K562 (cell line): ENCODE results near the gene PPM1N. TPM values are rescaled to one million over a fixed set of nuclear protein-coding genes. Genes with fewer than 3 reads are reported as not detected.

Experiments
- ATAC-seq: fragments of 200-7000 bp; cut with Tn5 transposase; 3 replicates; pipeline ENCODE4 v1.9.1; 2020; ENCODE audit warnings: moderate library complexity
- BruUV-seq: library from RNA; stranded (reverse); fragments of 400-500 nt; replicated peaks from 2 replicates; lab custom pipeline; 2021; lab: Mats Ljungman, UMichigan
- CTCF ChIA-PET: fragments of 300-600 bp; formaldehyde crosslinking; extraction: SDS; loops from one replicate; lab custom pipeline; 2021; ENCODE audit warnings: low intra/inter-chr PET ratio; lab: Yijun Ruan, JAX
- POLR2A ChIA-PET: fragments of 300-600, 350-650 bp; sonication (Branson Sonifier 250); formaldehyde crosslinking; extraction: SDS; loops from one replicate; lab custom pipeline; 2021; ENCODE audit warnings: antibody characterized with exemption, inconsistent platforms; lab: Yijun Ruan, JAX
- DNase-seq, 4 experiments: peaks; one replicate each; pipeline versions ENCODE4 v3.0.0 to v3.0.0-alpha.2; 2011 to 2018; ENCODE audit warnings: low spot score in 3 of 4, mixed read lengths in 3 of 4; ENCODE audit errors: extremely low read depth in 1 of 4
- FAIRE-seq: peaks from 2 replicates; lab custom pipeline; 2011; peaks lifted over from hg19 to GRCh38; lab: Jason Lieb, UNC
- H2AFZ ChIP-seq: 2 replicates; pipeline ENCODE4 v1.6.0; 2011; ENCODE audit warnings: low read depth, low read length, control low read depth, inconsistent platforms
- H3K27ac ChIP-seq: fragments of 200-600 bp; 3 replicates; pipeline ENCODE4 v1.8.0; 2011; ENCODE audit warnings: low read depth, mild to moderate bottlenecking, control low read depth, inconsistent platforms, low read length, moderate library complexity, mixed read lengths; ENCODE audit errors: extremely low read depth
- H3K27me3 ChIP-seq, 2 experiments: fragments of 300-600 bp in 1 of 2; 2 replicates in 1 of 2; 3 replicates in 1 of 2; pipeline versions ENCODE4 v1.6.0 to v1.8.0; 2011; ENCODE audit warnings: inconsistent platforms in 2 of 2, low read length in 2 of 2, mild to moderate bottlenecking in 1 of 2, mixed read lengths in 1 of 2, moderate library complexity in 1 of 2; ENCODE audit not compliant: control insufficient read depth in 2 of 2, insufficient read depth in 2 of 2
- H3K36me3 ChIP-seq: fragments of 300-600 bp; 3 replicates; pipeline ENCODE4 v1.8.0; 2011; ENCODE audit warnings: mild to moderate bottlenecking, low read length, inconsistent platforms; ENCODE audit not compliant: control insufficient read depth, insufficient read depth
- H3K4me1 ChIP-seq, 2 experiments: fragments of 200-600 bp in 1 of 2; replicated peaks in 1 of 2; 2 replicates in 1 of 2; 3 replicates in 1 of 2; pipeline versions ENCODE4 v1.5.1 to v1.8.0; 2011; ENCODE audit warnings: inconsistent platforms in 2 of 2, low read length in 2 of 2, mild to moderate bottlenecking in 1 of 2, mixed read lengths in 1 of 2, moderate library complexity in 1 of 2; ENCODE audit not compliant: control insufficient read depth in 2 of 2, insufficient read depth in 2 of 2
- H3K4me2 ChIP-seq: 2 replicates; pipeline ENCODE4 v1.6.1; 2011; ENCODE audit warnings: low read length, control low read depth, inconsistent platforms, mixed read lengths; ENCODE audit not compliant: insufficient read depth
- H3K4me3 ChIP-seq: fragments of 200-600 bp; sonication (generic), shearing (Covaris generic); 2 replicates; pipeline ENCODE4 v1.5.1; 2016; ENCODE audit warnings: control low read depth, inconsistent platforms
- H3K79me2 ChIP-seq: fragments of 200-600 bp; 3 replicates; pipeline ENCODE4 v1.8.0; 2011; ENCODE audit warnings: low read length, inconsistent platforms; ENCODE audit not compliant: control insufficient read depth, insufficient read depth
- H3K9ac ChIP-seq, 2 experiments: 2 replicates each; pipeline versions ENCODE4 v1.6.0 to v1.6.1; 2011; ENCODE audit warnings: low read depth in 2 of 2, low read length in 2 of 2, control low read depth in 1 of 2, inconsistent platforms in 1 of 2, mild to moderate bottlenecking in 1 of 2, mixed read lengths in 1 of 2; ENCODE audit not compliant: insufficient read depth in 1 of 2
- H3K9me1 ChIP-seq: one replicate; pipeline ENCODE4 v1.6.0; 2011; ENCODE audit warnings: inconsistent platforms, mild to moderate bottlenecking, low read length, moderate library complexity; ENCODE audit not compliant: control insufficient read depth, insufficient read depth
- H3K9me3 ChIP-seq: replicated peaks from 2 replicates; pipeline ENCODE4 v1.5.1; 2011; ENCODE audit warnings: low read depth, low read length, inconsistent platforms; ENCODE audit not compliant: control insufficient read depth, insufficient read depth
- H4K20me1 ChIP-seq: replicated peaks from 2 replicates; pipeline ENCODE4 v1.6.1; 2011; ENCODE audit warnings: low read length, inconsistent platforms, mixed read lengths; ENCODE audit not compliant: control insufficient read depth, insufficient read depth
- HINFP ChIP-seq: fragments of 450-650 bp; conservative IDR thresholded peaks from 2 replicates; pipeline ENCODE4 v1.6.1; 2016; ENCODE audit warnings: missing genetic modification characterization, low read depth, mild to moderate bottlenecking, control low read depth, missing compliant biosample characterization
- PREB ChIP-seq: sonication (generic); formaldehyde crosslinking; IDR thresholded peaks from 2 replicates; pipeline ENCODE4 v1.8.1; 2023; ENCODE audit warnings: mild to moderate bottlenecking, missing genetic modification reagents
- TEAD1 ChIP-seq, 2 experiments: fragments of 450-650 bp in 1 of 2; sonication (generic) in 1 of 2; formaldehyde crosslinking; IDR thresholded peaks; 2 replicates each; pipeline versions ENCODE4 v1.4.0 to v1.8.0; 2020 to 2022; ENCODE audit warnings: mild to moderate bottlenecking in 2 of 2, missing genetic modification reagents in 1 of 2
- U2AF2 ChIP-seq: fragments of 200-400 bp; formaldehyde crosslinking; optimal IDR thresholded peaks from 2 replicates; pipeline ENCODE3; 2017; ENCODE audit warnings: low read depth, mild to moderate bottlenecking, low read length
- ZC3H8 ChIP-seq: fragments of 450-650 bp; IDR thresholded peaks from 2 replicates; pipeline ENCODE4 v1.6.1; 2017
- WGBS: fragments of 100-300 bp; shearing (Covaris generic); methylation state at CpG from one replicate; pipeline ENCODE4 v1.1.6; 2016; ENCODE audit warnings: low coverage, mixed read lengths; ENCODE audit not compliant: insufficient coverage; ENCODE audit errors: missing lambda C conversion rate; 5-methylcytosine and 5-hydroxymethylcytosine counted together
- in situ Hi-C: fragments of 300-500 bp; cut with MboI; formaldehyde crosslinking; loops from 4 replicates; pipeline ENCODE4 v1.15.0; 2018; ENCODE audit warnings: inconsistent platforms, mixed read lengths
- intact Hi-C: fragments of 100-400 bp; cut with micrococcal nuclease; formaldehyde crosslinking; loops from 2 replicates; pipeline ENCODE4 v1.14.2; 2022
- polyA plus RNA-seq, 8 experiments: library from polyadenylated mRNA; depleted of rRNA in 4 of 8; stranded (reverse) in 5 of 8; unstranded in 3 of 8; fragments of >200 nt; fragmentation: Nextera tagmentation in 2 of 8; fragmentation: Illumina TruSeq in 1 of 8; extraction: Ambion mirVana in 2 of 8; extraction: Trizol in 1 of 8; gene quantifications; 2 replicates each; pipeline versions ENCODE4 v1.2.1 to v1.2.3, GENCODE V29; 2011 to 2014; ENCODE audit warnings: inconsistent platforms in 1 of 8, missing spikeins in 1 of 8
- total RNA-seq, 7 experiments: library from RNA; depleted of rRNA in 6 of 7; stranded (reverse); fragments of >200 nt in 6 of 7; fragmentation: Illumina TruSeq in 2 of 7; extraction: Trizol in 2 of 7; gene quantifications; 2 replicates each; pipeline versions ENCODE4 v1.2.1 to v1.2.3, GENCODE V29; 2011 to 2021; ENCODE audit warnings: low replicate concordance in 1 of 7
- TF ChIP-seq, protein P1 (sequence below): sonication (generic); formaldehyde crosslinking; IDR thresholded peaks from 2 replicates; pipeline ENCODE4 v1.8.0; 2022; ENCODE audit warnings: mild to moderate bottlenecking, low read depth, missing genetic modification reagents
- TF ChIP-seq, protein P2 (sequence below): sonication (generic); formaldehyde crosslinking; IDR thresholded peaks from 2 replicates; pipeline ENCODE4 v1.4.0; 2020; ENCODE audit warnings: mild to moderate bottlenecking, missing genetic modification reagents
- TF ChIP-seq, protein P3 (sequence below): fragments of 250-450 bp; sonication (Bioruptor Pico); IDR thresholded peaks from 2 replicates; pipeline ENCODE4 v1.5.0; 2021; ENCODE audit warnings: mild to moderate bottlenecking, moderate library complexity

The PPM1N gene
- total and polyA plus RNA-seq, 9 of the 15 experiments (the other 6 are each of a cell fraction or from before 2014, with no cell fraction given), result 4.5 to 15.6 (median 8.7) TPM

- H3K4me3 ChIP-seq, result no peak overlapping the region
- no peaks in the 10 kb centered on the region for H3K9me1 ChIP-seq
- in situ Hi-C loops (no loop called here), intact Hi-C loops (no loop called here)
- H3K79me2 ChIP-seq, result no peaks in the 10 kb centered on the region
- H3K4me2 ChIP-seq, result no peak overlapping the region
- no peak for TF ChIP-seq U2AF2
- TF ChIP-seq PREB (CRISPR knock-in tag), result no peak
- TF ChIP-seq, protein P1, sequence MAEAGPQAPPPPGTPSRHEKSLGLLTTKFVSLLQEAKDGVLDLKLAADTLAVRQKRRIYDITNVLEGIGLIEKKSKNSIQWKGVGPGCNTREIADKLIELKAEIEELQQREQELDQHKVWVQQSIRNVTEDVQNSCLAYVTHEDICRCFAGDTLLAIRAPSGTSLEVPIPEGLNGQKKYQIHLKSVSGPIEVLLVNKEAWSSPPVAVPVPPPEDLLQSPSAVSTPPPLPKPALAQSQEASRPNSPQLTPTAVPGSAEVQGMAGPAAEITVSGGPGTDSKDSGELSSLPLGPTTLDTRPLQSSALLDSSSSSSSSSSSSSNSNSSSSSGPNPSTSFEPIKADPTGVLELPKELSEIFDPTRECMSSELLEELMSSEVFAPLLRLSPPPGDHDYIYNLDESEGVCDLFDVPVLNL, result no peak
- TF ChIP-seq, protein P2, sequence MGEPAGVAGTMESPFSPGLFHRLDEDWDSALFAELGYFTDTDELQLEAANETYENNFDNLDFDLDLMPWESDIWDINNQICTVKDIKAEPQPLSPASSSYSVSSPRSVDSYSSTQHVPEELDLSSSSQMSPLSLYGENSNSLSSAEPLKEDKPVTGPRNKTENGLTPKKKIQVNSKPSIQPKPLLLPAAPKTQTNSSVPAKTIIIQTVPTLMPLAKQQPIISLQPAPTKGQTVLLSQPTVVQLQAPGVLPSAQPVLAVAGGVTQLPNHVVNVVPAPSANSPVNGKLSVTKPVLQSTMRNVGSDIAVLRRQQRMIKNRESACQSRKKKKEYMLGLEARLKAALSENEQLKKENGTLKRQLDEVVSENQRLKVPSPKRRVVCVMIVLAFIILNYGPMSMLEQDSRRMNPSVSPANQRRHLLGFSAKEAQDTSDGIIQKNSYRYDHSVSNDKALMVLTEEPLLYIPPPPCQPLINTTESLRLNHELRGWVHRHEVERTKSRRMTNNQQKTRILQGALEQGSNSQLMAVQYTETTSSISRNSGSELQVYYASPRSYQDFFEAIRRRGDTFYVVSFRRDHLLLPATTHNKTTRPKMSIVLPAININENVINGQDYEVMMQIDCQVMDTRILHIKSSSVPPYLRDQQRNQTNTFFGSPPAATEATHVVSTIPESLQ (CRISPR knock-in tag), result no peak
- no peak for TF ChIP-seq HINFP (tag)
- TF ChIP-seq, protein P3, sequence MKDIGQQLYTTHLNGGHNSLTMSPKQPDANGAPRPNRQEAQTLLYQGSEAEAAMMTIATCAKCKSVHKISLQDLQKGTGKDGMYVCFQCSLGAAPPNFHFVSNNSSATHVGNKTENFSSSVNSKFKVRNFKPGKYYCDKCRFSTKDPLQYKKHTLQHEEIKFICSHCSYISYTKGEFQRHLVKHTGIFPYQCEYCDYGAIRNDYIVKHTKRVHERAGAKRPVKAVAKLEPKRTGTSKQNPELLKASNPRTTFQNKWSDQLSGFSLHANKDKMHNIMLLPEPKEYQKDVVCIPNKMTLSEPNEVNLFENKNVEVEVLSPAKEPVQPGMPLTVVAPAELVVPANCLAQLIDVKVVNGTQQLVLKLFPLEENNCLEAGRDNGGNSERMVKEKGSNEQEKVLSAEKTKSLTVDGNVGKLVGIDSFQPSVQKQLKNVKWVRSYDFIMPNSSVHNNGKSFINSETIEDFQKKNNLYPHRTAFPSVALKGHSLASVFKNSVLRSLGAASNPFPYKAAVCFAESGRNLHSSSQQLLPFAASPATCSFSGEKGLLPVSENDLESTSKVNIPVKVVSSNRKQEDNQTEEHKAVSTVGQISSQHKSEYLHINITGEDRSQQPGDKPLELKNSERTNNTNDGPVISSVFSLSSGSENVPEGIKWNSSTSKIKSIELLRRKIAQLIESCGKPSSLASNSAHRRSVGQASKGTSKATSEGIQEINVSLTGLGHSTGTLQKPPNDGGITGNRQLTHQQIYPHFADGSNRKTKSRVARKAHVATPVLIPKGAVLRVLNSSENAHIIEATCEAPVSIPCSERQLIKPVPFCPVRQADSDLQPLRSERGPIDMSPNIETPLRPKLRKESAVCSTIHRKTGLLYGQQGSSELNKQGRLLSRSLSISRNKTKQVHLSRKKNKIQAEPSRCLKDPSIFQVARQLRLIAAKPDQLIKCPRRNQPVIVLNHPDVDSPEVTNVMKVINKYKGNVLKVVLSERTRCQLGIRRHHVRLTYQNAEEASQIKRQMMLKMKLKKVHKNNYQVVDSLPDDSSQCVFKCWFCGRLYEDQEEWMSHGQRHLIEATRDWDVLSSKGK, result no peak
- TF ChIP-seq ZC3H8, result no peak
- no peak for TF ChIP-seq TEAD1 (CRISPR knock-in tag; IDR thresholded peaks at IDR 0.05)
- peaks cover 9 to 18% of the 10 kb centered on the region in 2 experiments; a peak in 4 of 5 replicates for H3K4me1 ChIP-seq
- no TSS peak for BruUV-seq
- H3K9me3 ChIP-seq, result no peaks in the 10 kb centered on the region
- ATAC-seq (no peak), FAIRE-seq (no peak), DNase-seq (no peak)
- H3K9ac ChIP-seq, result no peak overlapping the region
- no peak overlapping the region for H3K27ac ChIP-seq
- no peaks in the 10 kb centered on the region for H3K36me3 ChIP-seq
- H3K27me3 ChIP-seq, result no peaks in the 10 kb centered on the region
- H2AFZ ChIP-seq, result no peak overlapping the region
- CTCF ChIA-PET, result no interaction called here
- POLR2A ChIA-PET, result interaction anchor here (0.9 to 1.2 kb wide), 2 partner anchors 22 to 24 kb away, joined by 3 to 4 read pairs; no protein-coding TSS in a partner anchor
- H4K20me1 ChIP-seq, result no peaks in the 10 kb centered on the region
- WGBS, result 46% methylated on average over 4 of the region's 4 CpGs
Observed at GRCh38 chr19:45463241-45463640, 35.0 kb upstream of the PPM1N start.
